HG02981 (cell line): ENCODE results near the gene SPON1.
"Not testable (repeated sequence)": the region's sequence is repeated elsewhere in the genome, so short reads cannot be mapped to it uniquely, and the experiment has no call there.

Experiments
- ATAC-seq: cut with Tn5 transposase; IDR thresholded peaks from one replicate; pipeline ENCODE4 v1.9.1; 2021; ENCODE audit warnings: mild to moderate bottlenecking, moderate library complexity; ENCODE audit not compliant: unreplicated experiment

The SPON1 gene

GRCh38 chr11:14232652-14233051 lies 270.1 kb downstream of the SPON1 start:
- no peak for ATAC-seq

DNA sequence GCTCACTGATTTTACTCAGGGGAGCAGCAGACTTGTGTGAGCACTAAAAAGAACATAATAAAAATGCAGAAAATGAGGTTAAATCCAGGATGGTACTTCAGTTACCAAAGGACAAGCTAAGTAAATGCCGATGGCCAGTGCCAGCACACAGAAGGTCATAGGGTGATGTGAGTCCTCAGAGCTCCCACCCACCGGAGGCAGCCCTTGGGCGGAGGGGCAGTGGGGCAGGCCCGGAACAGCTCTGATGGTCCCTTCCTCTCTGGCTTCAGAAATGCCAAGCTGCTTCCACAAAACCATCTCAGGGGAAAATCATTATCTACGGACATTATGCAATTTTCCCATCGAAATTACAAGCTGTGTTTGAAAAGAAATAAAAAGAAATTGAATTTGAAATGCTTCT lies 271.9 kb downstream of the SPON1 start:
- ATAC-seq = no peak

- no peak for ATAC-seq
Measured at GRCh38 chr11:14235701-14236100, 273.2 kb downstream of the SPON1 start.

DNA sequence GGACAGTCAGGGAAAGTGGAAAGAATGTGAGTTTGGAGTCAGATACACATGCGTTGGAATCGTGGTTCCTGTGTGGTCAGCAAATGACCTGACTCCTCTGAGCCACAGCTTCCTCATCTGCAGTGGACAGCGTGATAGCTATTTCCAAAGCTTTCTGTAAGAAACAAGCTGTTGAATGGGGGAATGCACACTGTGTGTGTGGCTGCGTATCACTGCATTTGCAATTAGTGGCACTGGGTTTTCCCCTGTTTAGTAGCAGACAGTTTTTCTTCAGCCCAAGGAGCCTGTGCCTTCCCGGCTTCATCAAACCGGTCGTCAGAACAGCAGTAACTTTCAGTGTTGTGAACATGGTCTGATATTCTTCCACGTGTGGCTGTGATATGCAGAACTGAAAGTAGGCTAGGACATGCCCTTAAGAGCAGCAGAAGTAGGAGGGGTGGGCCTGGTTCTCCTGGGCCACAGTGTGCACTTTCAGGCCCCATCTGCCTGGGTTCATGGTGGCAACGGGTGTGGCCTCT lies 275.0 kb downstream of the SPON1 start:
- ATAC-seq = peak; percentile 97

- no peak for ATAC-seq
Measured at GRCh38 chr11:14240221-14240620, 277.7 kb downstream of the SPON1 start.

GRCh38 chr11:14240951-14241350 lies 278.4 kb downstream of the SPON1 start:
- no peak for ATAC-seq

DNA sequence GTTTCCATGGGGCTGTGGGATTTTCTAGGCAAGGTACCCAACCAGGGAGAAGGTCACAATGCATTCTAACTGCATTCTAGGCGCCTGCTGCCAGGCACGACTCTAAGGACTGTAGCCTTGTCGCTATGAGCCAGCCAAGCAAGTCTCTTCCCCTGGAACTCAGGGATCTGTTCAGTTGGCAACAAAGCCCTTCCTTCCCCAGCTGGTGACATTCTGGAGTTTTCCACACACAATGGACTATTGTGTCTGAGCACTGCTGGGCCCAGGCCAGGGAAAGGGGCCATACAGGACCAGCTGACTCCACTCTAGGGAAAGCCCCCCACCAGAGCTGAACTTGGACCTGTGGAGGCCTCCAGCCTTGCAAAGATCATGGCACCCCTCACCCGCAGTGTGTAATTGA lies 279.7 kb downstream of the SPON1 start:
- ATAC-seq = no peak

DNA sequence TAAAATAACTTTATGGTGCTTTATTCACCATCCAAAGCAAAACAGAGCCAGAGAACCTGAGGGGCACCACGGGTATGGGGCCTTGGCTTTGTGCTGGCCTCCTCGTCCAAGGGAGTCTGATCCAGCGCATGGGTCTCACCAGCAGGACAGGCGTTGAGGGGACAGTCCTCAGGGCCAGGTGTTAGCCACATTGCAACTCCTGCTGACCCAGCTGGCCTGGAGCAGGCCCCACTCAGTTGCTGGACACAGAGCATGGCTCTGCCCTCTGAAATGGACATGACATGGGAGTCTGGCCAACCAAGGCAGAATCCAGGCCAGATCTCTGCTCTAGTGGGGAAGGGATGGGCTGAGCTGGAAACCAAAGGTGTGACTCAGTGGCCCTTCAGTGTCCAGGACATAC lies 280.2 kb downstream of the SPON1 start:
- no peak for ATAC-seq

GRCh38 chr11:14244926-14245325 lies 282.4 kb downstream of the SPON1 start:
- no peak for ATAC-seq

DNA sequence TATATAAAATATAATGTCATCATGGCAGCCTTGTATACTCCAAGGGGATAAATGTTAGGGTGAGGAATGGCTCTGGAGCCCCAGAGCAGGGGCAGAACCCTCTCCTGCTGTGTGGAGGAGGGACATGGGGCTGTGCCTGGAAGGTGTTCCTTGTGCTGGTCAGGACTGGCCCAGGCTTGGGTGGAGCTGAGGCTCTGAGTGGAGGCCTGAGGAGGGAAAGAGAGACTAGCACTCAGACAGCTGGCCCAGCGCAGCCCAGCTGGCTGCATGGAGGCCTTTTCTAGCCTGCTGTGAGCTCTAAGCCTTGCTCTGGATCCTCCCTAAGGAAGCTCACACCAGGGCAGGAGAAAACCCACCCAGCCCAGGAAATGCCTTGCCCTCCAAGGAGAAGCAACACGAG lies 282.9 kb downstream of the SPON1 start:
- no peak for ATAC-seq

DNA sequence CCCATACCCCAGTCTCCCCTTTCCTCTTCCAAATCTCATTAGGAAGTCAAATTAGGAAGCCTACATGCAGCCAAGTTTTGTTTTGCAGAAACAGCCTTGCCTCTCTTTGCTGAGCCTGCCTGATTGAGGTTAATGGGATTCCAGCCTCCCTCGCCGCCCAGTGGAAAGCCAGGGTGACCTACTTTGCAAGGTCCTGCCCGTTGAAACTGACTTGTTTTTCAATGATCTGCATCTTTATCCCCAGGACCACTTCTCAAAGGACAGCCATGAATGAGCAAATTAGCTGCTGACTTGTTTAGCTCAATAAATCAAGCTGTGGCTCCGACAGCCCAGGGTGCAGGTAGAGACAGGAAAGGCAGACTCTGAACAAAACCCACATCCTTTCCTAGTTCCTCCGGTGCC lies 286.1 kb downstream of the SPON1 start:
- no peak for ATAC-seq

DNA sequence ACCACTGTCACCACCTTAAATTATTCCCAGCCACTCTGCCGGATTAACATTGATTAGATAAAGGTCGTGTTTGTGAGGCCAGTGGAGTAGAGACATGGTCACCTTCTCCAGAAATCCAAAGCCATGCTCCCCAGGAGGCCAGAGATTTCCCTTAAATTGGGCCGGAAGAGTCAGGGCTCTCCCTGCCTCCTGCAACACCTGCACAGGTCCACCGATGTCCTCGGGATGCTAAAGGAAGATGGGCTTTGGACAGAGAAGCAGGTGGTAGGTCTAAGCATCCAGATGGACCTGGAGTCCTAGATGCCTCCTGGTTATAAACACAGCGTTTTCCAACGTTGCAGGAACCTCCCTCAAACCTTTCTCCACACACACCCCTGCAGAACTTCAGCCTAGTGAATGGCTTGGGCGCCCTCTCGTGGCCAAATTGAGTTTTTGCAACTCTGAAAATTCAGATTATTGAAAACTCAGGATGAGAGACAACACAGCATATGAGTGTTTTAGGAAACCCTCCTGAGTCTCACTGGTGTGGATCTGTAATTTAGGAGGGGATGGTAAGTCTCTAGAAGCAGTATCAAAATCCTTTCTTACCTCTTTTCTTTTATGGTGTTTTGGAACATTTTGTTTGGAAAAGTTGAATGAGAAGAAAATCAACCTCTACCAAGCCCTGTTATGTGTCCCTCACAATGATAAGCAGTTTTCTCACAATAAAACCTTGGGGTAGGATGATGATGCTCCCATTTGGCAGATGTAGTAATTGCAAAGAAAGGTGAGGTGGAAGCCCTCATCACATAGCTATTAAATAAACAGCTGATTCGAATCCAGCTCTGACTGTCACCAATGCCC lies 286.8 kb downstream of the SPON1 start:
- ATAC-seq = no peak

GRCh38 chr11:14251754-14252153 lies 289.2 kb downstream of the SPON1 start:
- no peak for ATAC-seq

DNA sequence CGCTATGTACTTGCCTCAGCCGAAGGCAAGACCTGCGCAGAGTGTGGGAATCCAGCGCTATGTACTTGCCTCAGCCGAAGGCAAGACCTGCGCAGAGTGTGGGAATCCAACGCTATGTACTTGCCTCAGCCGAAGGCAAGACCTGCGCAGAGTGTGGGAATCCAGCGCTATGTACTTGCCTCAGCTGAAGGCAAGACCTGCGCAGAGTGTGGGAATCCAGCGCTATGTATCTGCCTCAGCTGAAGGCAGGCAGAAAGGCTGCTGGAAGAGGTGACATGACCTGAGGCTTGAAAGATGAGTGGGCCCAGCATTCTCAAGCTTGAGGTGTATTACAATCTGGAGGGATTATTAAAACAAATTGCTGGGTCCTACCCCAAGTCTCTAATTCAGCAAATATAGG lies 290.0 kb downstream of the SPON1 start:
- ATAC-seq = not testable (repeated sequence)

DNA sequence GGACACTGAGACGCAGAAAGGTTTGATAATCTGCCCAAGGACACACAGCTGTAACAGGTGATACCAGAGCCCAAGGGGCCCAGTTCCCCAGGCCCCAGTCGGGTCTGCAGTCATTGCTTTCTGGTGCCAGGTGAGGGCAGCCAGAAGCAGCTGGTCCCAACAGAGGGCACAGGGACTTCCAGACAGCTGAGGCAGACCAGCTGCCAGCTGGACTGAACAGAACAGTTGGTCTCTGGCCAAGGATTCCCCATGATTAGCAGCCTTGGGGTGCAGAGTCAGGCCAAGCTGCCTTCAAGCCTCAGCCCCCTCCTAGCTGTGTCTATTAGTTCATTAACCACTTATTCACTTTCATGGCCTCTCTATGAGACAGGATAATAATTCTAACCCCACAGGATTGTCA lies 290.9 kb downstream of the SPON1 start:
- no peak for ATAC-seq

DNA sequence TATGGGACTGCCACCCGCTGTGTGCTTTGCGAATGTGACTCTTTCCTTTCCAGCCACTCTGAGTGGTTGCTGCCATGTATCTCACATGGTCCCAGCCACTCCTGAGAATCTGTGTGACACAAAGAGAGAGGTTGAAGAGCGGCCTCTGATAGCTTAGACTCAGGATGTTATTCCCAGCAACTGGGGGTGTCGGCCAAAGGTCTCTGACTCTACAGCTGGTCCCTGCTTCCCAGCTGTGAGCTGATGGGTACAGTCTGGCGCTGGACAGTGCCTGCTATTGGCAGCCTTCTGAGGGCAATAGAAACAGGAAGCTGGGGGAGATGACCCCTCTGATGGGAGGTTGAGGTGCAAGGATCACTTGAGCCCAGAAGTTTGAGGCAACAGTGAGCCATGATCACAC lies 291.3 kb downstream of the SPON1 start:
- no peak for ATAC-seq

DNA sequence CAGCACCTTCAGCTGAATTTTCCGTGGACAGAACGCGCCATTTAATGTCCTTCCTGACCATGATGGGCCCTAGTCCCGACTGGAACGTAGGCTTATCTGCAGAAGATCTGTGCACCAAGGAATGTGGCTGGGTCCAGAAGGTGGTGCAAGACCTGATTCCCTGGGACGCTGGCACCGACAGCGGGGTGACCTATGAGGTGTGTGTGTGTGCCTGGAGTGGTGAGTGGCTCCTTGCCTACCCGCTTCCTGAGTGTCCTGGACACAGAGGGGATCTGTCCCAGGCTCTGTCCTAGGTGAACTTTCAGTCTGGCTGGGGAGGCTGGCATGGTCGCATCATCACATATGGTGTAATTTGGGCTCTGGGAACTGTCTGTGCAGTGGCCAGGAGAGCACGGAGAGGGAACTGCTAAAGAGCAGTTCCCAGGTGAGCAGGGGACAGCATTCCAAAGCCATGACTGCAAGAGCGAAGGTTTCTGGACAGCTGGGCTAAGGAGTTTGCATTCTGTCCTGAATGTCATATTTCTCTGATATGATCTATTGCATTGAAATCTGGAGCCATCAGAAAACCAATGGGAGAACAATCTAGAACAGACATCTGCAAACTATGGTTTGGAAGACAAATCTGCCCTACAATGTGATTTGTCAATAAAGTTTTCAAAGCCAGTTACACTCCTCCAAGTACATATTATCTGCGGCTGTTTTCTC lies 292.2 kb downstream of the SPON1 start:
- ATAC-seq = no peak

- ATAC-seq = no peak
Measured at GRCh38 chr11:14255238-14255534, 292.7 kb downstream of the SPON1 start.

GRCh38 chr11:14258221-14258935 lies 295.9 kb downstream of the SPON1 start:
- ATAC-seq = no peak

- no peak for ATAC-seq
Measured at GRCh38 chr11:14259186-14259784, 296.8 kb downstream of the SPON1 start.

- no peak for ATAC-seq
Measured at GRCh38 chr11:14259878-14260277, 297.4 kb downstream of the SPON1 start.
